ENCODE data around the gene LASP1NB.

LASP1NB gene

GRCh38 chr17:38940404-38940803 is 15.0 kb downstream of the LASP1NB start:
- no peak overlapping the region for H3K27ac ChIP-seq (ENCODE audit: low read depth in 1 of 2, low read length in 2 of 2)
- no peak overlapping the region for H3K9ac ChIP-seq (ENCODE audit: low read depth in 1 of 2, low read length in 2 of 2)
- no peak for DNase-seq (ENCODE audit: low spot score)
- H3K4me3 ChIP-seq (ENCODE audit: low read depth in 1 of 3, low read length in 3 of 3): no peak overlapping the region
- no peaks in the 10 kb centered on the region for H3K4me1 ChIP-seq (ENCODE audit: control insufficient read depth in 4 of 4, insufficient read depth in 4 of 4, low read length in 3 of 4)
- 94% methylated on average over 1 of the region's 1 CpG for WGBS
- no peaks in the 10 kb centered on the region for H3K27me3 ChIP-seq (ENCODE audit: control insufficient read depth in 4 of 4, insufficient read depth in 4 of 4, low read length in 3 of 4)
- H3K9me3 ChIP-seq (ENCODE audit: control insufficient read depth in 4 of 4, low read length in 3 of 4): no peaks in the 10 kb centered on the region
- TF ChIP-seq FOXA2 (IDR thresholded peaks at IDR 0.05) (no peak), TAF1 (conservative IDR thresholded peaks at IDR 0.05) (no peak), ZBTB33 (IDR thresholded peaks at IDR 0.05) (no peak), RAD21 (IDR thresholded peaks at IDR 0.05) (no peak), REST (IDR thresholded peaks at IDR 0.05) (no peak), FOXA1 (IDR thresholded peaks at IDR 0.05) (no peak), RXRA (IDR thresholded peaks at IDR 0.05) (no peak), HNF4A (conservative IDR thresholded peaks at IDR 0.05) (no peak), ATF3 (IDR thresholded peaks at IDR 0.05) (no peak), HNF4G (IDR thresholded peaks at IDR 0.05) (no peak), CTCF (IDR thresholded peaks at IDR 0.05; ENCODE audit: low read depth, low read length, missing input control) (no peak)
- no peaks in the 10 kb centered on the region for H3K36me3 ChIP-seq (ENCODE audit: control insufficient read depth in 4 of 4, insufficient read depth in 3 of 4, low read depth in 1 of 4, low read length in 3 of 4)

- H3K27ac ChIP-seq (ENCODE audit: low read depth in 1 of 2, low read length in 2 of 2): no peak overlapping the region
- H3K4me1 ChIP-seq (ENCODE audit: control insufficient read depth in 4 of 4, insufficient read depth in 4 of 4, low read length in 3 of 4): no peaks in the 10 kb centered on the region
- H3K36me3 ChIP-seq (ENCODE audit: control insufficient read depth in 4 of 4, insufficient read depth in 3 of 4, low read depth in 1 of 4, low read length in 3 of 4): no peaks in the 10 kb centered on the region
- DNase-seq (ENCODE audit: low spot score): no peak
- H3K9ac ChIP-seq (ENCODE audit: low read depth in 1 of 2, low read length in 2 of 2): no peak overlapping the region
- no peaks in the 10 kb centered on the region for H3K27me3 ChIP-seq (ENCODE audit: control insufficient read depth in 4 of 4, insufficient read depth in 4 of 4, low read length in 3 of 4)
- no peak overlapping the region for H3K4me3 ChIP-seq (ENCODE audit: low read depth in 1 of 3, low read length in 3 of 3)
- H3K9me3 ChIP-seq (ENCODE audit: control insufficient read depth in 4 of 4, low read length in 3 of 4): no peaks in the 10 kb centered on the region
- WGBS: 81% methylated on average over 4 of the region's 4 CpGs
- TF ChIP-seq JUND (IDR thresholded peaks at IDR 0.05) (no peak), TAF1 (conservative IDR thresholded peaks at IDR 0.05) (no peak), HNF4A (conservative IDR thresholded peaks at IDR 0.05) (no peak), RAD21 (IDR thresholded peaks at IDR 0.05) (no peak), SP1 (IDR thresholded peaks at IDR 0.05) (no peak), MAX (IDR thresholded peaks at IDR 0.05) (no peak), ZBTB33 (IDR thresholded peaks at IDR 0.05) (no peak), FOXA2 (IDR thresholded peaks at IDR 0.05) (no peak), NR2F2 (IDR thresholded peaks at IDR 0.05) (no peak), GABPA (IDR thresholded peaks at IDR 0.05 in 1 of 2, conservative IDR thresholded peaks at IDR 0.05 in 1 of 2) (no peak), ATF3 (IDR thresholded peaks at IDR 0.05) (no peak), EGR1 (IDR thresholded peaks at IDR 0.05; ENCODE audit: low read depth in 2 of 2) (no peak), REST (IDR thresholded peaks at IDR 0.05) (no peak), RXRA (IDR thresholded peaks at IDR 0.05) (no peak)
These were observed 17.4 kb downstream of the LASP1NB start for GRCh38 chr17:38942696-38943334.
